GM12878 (cell line): ENCODE results near the gene TRIAP1.

Experiments
- BCL11A ChIP-seq: IDR thresholded peaks from 2 replicates; pipeline ENCODE4 v1.6.1; 2011; ENCODE audit warnings: low read depth, low read length
- BRCA1 ChIP-seq: IDR thresholded peaks from 2 replicates; pipeline ENCODE4 v1.6.1; 2011; ENCODE audit warnings: low read depth, low read length, improper control_type of control experiment
- CTCF ChIP-seq, 3 experiments: IDR thresholded peaks in 2 of 3; conservative IDR thresholded peaks in 1 of 3; 2 replicates each; pipeline ENCODE4 v1.5.1; 2011; ENCODE audit warnings: low read depth in 3 of 3, low read length in 3 of 3, mild to moderate bottlenecking in 3 of 3, control low read depth in 2 of 3, moderate library complexity in 2 of 3, inconsistent platforms in 1 of 3, mixed read lengths in 1 of 3; ENCODE audit not compliant: control insufficient read depth in 2 of 3, insufficient read depth in 1 of 3; ENCODE audit errors: extremely low read depth in 1 of 3
- DPF2 ChIP-seq: fragments of 450-650 bp; IDR thresholded peaks from 2 replicates; pipeline ENCODE4 v1.6.1; 2017; ENCODE audit warnings: mild to moderate bottlenecking
- EP300 ChIP-seq, 2 experiments: fragments of 150-350 bp in 1 of 2; IDR thresholded peaks; 2 replicates each; pipeline ENCODE4 v1.6.1; 2011 to 2012; ENCODE audit warnings: low read depth in 2 of 2, low read length in 2 of 2, borderline replicate concordance in 1 of 2, improper control_type of control experiment in 1 of 2, inconsistent platforms in 1 of 2; ENCODE audit not compliant: control insufficient read depth in 1 of 2
- MEF2B ChIP-seq: fragments of 450-650 bp; IDR thresholded peaks from 2 replicates; pipeline ENCODE4 v1.6.1; 2018; ENCODE audit warnings: mild to moderate bottlenecking, moderate library complexity; ENCODE audit not compliant: partially characterized antibody, poor library complexity, severe bottlenecking
- NBN ChIP-seq: fragments of 450-650 bp; IDR thresholded peaks from 2 replicates; pipeline ENCODE4 v1.6.1; 2016
- NR2C2 ChIP-seq: IDR thresholded peaks from 2 replicates; pipeline ENCODE4 v1.6.1; 2011; ENCODE audit warnings: borderline replicate concordance, low read depth; ENCODE audit not compliant: control insufficient read depth, insufficient read length
- POLR2A ChIP-seq: IDR thresholded peaks from 2 replicates; pipeline ENCODE4 v1.6.1; 2011; ENCODE audit warnings: low read depth, mild to moderate bottlenecking, low read length
- POLR2AphosphoS2 ChIP-seq: IDR thresholded peaks from 2 replicates; pipeline ENCODE4 v1.6.1; 2011; ENCODE audit warnings: low read depth, mild to moderate bottlenecking, low read length, improper control_type of control experiment, moderate library complexity
- SMAD1 ChIP-seq: fragments of 450-650 bp; IDR thresholded peaks from 2 replicates; pipeline ENCODE4 v1.6.1; 2018; ENCODE audit warnings: mild to moderate bottlenecking, low read depth; ENCODE audit not compliant: partially characterized antibody
- TBL1XR1 ChIP-seq: IDR thresholded peaks from 2 replicates; pipeline ENCODE4 v1.6.1; 2012; ENCODE audit warnings: low read depth, low read length, improper control_type of control experiment
- ZNF24 ChIP-seq: fragments of 450-650 bp; IDR thresholded peaks from 2 replicates; pipeline ENCODE4 v1.6.1; 2017; ENCODE audit warnings: antibody characterized with exemption, mild to moderate bottlenecking

- TF ChIP-seq SMAD1: no peak
- TF ChIP-seq BRCA1: no peak
- TF ChIP-seq EP300 (IDR thresholded peaks at IDR 0.05; ENCODE audit: borderline replicate concordance in 1 of 2, control insufficient read depth in 1 of 2, low read depth in 2 of 2, low read length in 2 of 2): no peak
- TF ChIP-seq CTCF (IDR thresholded peaks at IDR 0.05 in 2 of 3, conservative IDR thresholded peaks at IDR 0.05 in 1 of 3; ENCODE audit: control insufficient read depth in 2 of 3, extremely low read depth in 1 of 3, insufficient read depth in 1 of 3, low read depth in 3 of 3, low read length in 3 of 3): no peak
- TF ChIP-seq DPF2: no peak
- no peak for TF ChIP-seq BCL11A
- no peak for TF ChIP-seq POLR2AphosphoS2
- no peak for TF ChIP-seq NR2C2
- TF ChIP-seq POLR2A: no peak
- no peak for TF ChIP-seq NBN
- no peak for TF ChIP-seq TBL1XR1
- no peak for TF ChIP-seq MEF2B
- no peak for TF ChIP-seq ZNF24
Observed at GRCh38 chr12:120408771-120409170, 37.4 kb downstream of the TRIAP1 start.
